ENCODE measurements around the gene LGR6.

The LGR6 gene

DNA sequence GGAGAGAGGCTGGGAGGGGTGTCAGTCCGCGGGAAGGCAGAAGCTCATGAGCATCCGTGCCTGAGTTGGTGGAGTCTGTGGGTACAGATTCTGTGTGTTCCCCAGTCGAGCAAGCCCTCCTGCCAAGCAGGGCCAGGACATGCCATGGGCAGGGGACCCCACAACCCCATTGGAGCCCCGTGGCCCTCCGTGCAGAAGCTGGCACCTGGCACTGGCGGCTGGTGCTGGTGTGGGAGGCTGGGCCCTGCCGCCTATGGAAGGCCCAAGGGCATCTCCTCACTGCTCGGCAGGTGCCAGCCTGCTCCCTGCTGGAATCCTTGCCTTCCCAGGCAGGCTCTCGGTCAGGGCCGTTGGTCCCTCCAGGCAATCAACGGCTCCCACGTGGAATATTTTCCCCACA is 74.4 kb downstream of the LGR6 start:
- DNase-seq: peak; percentile 40

DNA sequence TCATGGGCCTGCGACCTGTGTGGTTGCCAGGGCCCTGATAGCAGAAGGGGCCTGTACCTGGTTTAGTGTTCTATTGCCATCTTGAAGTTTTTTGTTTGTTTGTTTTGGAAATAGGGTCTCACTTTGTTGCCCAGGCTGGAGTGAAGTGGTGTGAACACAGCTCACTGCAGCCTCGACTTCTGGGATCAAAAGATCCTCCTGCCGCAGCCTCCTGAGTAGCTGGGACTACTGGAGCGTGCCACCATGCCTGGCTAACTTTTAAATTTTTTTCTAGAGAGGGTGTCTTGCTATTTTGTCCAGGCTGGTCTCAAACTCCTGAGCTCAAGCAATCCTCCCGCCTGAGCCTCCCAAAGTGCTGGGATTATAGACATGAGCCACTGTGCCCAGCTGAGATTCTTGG is 75.2 kb downstream of the LGR6 start:
- DNase-seq: peak; percentile 30

DNA sequence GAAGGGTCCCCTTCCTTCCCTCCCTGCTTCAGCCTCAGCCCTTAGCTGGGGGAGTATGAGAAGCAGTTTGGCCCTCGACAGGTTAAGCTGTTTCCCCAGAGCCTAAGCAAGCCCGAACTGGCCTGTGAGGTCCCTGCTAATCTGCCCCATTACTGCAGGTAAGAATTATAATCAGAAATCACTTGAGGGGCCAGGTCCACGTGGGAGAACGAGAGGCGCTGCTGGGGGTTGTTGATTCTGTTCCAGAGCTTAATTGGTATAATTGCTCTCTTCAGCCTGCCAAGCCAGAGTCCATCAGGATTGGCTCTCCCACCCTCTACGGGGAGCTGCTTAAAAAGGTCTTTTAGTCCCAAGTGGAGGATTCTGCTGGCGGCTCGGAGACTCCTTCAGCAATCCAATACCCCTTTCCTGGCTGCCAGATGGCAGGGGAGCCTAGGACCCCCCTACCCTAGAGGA is 77.3 kb downstream of the LGR6 start:
- DNase-seq: peak; percentile 33

DNA sequence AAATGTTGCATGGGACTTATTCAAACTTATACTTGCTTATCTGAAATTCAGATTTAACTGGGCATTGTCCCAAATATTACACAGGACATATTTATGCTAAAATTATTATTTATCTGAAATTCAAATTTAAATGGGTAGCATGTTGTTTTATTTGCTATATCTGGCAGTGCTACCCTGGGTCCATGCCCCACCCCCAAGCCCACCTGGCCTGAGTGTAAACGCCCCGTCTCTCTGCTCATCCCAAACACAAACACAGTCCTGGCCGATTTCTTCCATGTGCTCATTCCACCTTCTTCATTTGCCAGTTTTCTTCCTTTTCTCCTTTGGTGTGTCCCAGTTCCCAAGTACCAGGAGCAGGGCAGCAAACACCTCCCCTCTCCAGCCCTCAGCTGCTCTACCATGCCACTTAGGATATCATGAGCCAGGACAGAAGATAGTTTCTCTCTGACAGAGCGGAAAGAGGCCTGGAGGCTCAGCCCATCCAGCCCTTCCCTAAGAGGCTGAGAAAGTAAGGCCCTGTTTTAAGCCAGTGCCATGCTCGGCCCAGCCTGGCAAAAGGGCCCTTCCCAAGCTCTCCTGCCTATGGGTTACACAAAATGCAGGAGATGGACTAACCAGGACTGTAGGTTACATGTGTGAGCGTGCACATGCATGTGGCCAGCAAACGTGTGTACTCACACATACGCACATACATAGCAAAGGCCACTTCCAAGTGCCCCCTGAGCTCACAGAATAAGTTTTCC is 78.7 kb downstream of the LGR6 start:
- DNase-seq: peak; percentile 42

DNA sequence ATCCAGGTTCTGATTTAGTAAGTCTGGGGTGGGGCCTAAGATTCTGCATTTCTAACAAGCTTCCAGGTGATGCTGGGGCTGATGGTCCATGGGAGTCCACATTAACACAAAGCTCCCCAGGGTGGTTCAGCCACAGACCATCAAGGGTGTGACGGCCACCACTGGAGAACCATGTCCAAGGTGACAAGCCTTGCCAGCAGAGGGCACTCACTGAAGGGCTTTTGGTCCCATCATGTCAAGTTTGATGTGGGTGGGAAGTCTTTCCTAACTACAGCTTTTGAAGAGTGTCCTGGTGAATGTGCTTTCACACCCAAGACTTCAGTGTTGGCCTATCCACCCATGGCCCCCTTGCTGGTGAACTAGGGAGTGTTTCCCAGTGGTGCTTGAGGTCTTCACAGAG is 81.0 kb downstream of the LGR6 start:
- peak; percentile 62 for DNase-seq

DNA sequence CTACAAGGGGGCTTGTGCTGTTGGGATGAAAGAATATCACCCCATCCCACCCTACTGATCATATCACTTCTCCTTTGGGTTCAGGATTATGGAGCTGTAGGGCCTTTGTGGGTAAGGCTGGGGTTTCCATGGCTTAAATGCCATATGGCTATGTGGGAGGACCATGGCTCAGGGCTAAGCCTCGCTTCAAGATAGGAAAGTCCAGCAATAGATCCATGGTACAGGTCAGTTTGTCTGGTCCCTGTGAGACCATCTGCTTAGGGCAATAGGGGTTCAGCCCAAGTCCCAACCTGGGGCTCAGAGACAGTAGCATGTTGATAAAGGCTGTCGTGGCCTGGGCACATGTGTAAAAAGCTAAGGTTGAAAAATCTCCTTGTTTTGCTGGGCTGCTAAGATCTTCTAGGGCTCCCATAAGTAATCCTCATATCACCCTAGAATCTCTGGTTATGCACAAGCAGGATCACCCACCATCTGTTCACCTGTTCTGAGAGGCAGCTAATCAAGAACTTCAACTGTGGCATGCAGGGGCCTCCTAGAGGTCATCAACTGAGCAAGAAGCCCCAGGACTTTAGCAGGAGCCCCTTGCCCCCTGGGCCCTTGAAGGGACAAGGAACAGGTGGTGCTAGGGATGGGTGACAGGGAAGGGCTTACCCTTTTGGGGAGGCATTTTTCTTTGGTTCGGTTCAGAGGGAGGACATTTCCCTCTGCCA is 81.6 kb downstream of the LGR6 start:
- DNase-seq: peak; percentile 16

DNA sequence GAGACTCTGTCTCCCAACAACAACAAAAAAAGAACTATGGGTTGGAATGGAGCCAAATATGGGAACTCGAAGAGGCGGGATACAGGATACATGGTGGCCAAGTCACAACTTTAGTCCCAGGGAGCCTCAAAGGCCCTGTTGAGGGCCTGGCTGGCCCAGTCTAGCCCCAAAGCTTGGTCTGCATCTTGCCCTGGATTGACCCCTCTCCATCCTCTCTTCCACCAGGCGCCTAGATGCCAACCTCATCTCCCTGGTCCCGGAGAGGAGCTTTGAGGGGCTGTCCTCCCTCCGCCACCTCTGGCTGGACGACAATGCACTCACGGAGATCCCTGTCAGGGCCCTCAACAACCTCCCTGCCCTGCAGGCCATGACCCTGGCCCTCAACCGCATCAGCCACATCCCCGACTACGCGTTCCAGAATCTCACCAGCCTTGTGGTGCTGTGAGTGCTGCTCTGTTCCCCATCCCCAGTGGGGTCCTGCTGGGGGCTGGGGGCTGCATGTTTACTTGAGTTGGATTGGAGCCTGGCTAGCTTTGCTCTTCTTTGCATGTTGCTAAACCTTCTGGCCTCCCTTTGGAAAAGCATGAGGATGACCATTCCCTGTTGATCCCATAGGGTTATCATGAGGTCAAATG is 82.6 kb downstream of the LGR6 start:
- DNase-seq: peak; percentile 42

DNA sequence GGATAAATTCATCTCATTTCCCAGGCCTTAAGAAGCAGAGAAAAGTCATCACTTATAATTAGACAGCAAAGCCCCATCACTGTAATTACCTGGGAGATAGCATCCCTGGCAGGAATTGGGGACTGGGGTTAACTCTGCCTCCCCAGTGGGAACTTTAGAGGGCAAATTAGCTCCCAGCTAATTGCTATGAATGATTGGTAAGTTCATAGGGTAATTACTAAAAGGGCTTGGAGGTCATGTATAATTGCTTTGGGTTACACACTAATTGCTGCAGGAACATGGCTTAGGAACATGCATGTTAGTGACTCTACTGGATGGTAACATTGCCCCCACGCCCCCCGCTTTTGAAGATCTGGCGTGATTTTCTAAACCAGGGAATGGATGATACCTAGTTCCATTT is 83.3 kb downstream of the LGR6 start:
- DNase-seq: peak; percentile 14

DNA sequence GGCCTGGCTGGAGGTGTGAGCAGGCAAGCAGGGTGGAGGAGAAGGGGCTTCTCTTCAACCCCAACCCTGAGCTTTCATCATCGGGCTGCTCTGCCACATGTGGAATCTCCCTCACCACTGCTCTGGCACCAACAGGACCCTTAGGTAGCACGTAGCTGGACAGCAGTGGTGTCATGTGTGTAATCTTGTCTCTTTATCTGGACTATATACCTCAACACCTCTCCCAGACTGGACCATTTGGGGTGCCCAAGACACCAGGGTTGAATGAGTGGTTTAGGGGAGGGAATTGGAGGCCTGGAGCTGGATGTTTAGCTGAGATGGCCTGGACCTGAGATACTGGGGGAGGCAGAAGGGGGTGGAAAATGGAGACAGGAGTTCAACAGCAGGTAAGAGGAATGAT is 85.2 kb downstream of the LGR6 start:
- peak; percentile 32 for DNase-seq

DNA sequence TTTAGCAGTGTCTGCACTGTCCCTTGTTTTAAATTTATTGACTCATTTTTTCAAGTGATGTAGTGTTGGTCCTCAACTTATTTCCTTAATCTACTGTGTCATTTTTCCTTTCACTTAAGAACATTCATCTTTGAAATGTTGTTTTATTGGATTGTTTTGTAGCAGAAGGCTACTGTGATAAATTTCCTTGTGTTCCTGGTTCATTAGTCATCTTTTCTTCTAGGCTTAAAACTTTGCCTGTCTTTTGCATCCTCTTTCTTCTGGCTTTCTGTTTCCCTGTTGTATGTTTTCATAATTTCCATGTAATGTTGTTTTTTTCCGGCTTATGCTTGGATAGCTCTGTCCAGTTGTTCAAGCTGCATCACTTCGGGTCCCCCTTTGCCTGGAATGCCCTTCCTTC is 86.2 kb downstream of the LGR6 start:
- no peak for DNase-seq

DNA sequence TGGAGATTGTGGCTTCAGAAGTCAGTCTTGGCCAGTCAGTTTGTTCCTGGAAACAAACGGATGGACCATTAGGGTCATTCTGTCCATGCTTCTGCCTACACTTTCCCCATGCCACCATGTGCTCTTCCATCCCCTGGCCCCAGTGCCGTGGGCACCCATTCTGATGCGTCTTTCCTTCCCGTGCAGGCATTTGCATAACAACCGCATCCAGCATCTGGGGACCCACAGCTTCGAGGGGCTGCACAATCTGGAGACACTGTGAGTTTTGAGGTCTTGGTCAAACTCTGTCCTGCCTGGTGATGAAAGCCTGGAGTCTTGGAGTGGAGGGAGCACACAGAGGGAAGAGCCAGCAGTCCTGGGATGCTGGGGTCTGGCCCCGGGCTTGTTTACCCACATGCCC is 87.0 kb downstream of the LGR6 start:
- no peak for DNase-seq

DNA sequence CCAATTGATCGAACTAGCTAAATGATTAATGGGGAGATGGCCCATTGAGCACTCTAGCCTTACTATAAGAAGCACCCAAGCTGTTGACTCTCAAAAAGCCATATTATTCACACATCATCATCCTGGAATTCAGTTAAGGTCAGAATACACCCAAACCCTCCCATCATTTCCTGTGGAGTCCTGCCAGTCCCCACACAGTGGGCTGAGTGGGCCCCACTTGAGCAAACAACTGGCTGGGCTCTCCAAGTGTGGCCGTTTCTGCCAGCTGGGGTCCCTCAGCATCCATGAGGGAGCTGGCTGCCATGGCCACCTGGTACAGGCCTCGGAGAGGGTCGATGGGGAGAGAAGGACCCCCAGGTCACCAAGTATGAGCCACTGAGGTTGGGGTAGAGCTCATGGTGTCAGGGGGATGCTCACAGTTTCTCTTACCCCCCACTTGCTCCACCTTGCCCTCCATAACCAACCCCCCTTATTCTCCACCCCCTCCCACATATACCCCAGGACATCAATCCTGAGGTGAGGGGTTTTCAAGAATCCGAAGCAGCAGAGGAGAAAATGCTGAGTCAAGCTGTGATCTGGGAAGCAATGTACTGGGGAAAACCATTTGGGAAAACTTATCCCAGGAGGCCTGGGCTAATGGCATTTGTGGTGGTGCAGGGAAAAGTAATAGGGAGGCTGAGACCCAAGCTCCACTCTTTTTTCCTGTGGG is 87.9 kb downstream of the LGR6 start:
- no peak for DNase-seq

DNA sequence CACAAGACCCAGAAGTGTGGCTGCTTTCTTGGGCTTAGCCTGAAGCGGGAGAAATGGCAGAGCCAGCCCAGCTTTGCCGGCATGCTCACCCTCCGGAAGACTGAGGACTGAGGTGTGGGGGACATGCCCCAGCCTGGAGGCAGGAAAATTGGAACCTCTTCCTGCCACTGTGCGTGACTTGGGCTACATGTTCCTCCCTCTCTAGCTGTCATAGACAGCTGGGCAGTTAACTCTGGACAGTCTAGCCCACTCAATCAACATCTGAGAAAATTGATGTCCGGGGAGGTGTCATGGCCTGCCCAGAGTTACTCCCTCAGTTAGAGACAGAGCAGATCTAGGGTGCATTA is 88.4 kb downstream of the LGR6 start:
- DNase-seq: no peak

DNA sequence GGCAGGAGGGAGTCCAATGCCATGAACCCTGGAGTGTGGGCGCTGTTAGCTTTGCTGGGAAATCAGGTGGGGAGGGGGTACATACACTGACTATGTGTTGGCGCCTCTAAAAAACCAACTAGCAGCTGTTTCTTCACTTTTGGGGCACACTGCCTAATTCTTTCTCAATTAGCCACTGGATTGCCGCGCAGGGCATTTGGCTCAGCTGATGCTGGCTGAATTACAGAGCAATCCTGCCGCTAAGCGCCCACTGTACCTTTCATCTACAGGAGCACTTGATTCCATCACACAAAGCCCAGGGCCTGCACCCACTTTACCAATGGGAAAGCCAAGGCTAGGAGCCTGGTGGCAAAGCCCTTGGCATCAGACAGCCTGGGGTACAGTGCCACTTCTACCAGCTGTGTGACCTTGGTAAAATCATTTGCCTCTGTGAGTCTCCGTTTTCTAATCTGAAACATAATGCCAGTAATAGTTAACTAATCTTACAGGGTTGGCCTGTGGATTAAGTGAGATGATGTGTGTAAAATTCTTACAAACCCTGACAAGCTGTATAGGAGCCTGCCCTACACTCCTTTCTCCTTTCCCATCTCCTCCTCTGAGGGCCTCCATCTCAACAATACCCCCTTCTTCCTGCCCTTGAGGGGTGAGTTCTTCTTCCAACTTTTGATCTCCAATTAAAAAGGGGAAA is 89.1 kb downstream of the LGR6 start:
- no peak for DNase-seq

DNA sequence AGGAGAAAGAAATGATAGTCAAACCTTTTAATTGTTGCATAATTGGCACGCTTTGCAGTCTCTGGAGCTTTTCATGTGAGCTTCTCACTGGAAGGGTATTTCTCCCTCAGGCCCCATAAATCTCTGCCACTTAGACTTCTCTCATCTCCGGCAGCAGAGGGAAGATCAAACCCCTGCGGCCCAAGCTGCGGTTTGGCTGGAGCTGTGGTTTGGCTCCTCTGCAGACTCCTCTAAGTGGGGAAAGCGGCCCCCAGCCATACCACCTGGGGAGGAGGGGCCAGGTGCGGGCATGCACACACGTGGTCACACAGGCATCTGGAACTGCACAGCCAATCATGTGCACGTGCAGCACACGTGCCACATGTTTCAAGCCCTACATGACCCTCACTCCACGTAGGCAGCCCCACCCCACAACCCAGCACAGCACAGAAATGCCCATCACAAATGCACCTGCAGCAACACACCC is 89.8 kb downstream of the LGR6 start:
- DNase-seq: peak; percentile 89

DNA sequence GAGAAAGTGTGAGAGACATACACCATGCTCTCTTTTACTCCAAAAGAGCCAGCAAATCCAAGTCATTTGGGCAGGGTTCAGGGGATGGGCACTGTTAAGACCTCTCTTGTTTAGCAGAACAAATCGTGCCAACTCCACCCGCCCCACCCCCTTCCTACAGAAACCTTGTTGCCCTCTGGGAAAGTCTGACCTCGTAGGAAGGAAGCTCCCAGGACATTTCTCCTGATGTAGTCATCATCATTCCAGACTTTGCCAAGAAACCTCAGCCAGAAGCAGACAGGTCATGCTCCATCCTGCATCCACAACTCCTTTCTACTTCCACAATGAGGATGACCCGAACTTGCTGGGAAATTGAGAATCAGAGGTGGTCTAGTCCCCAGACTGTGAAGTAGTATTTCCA is 90.4 kb downstream of the LGR6 start:
- DNase-seq: peak; percentile 77

DNA sequence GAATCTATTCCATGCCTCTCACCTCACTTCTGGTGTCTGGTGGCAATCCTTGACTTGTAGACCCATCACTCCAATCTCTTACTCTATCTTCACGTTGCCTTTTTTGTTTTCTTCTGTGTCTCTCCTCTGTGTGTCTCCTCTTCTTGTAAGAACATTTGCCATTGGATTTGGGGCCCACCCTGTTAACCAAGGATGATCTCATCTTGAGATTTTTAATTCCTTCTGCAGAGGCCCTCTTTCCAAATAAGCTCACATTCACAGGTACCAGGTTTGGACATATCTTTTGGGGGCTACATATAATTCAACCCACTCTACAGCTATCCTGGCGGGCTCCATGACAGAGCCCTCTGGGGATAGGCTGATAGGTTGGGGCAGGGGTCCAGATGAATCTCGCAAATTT is 92.3 kb downstream of the LGR6 start:
- no peak for DNase-seq

DNA sequence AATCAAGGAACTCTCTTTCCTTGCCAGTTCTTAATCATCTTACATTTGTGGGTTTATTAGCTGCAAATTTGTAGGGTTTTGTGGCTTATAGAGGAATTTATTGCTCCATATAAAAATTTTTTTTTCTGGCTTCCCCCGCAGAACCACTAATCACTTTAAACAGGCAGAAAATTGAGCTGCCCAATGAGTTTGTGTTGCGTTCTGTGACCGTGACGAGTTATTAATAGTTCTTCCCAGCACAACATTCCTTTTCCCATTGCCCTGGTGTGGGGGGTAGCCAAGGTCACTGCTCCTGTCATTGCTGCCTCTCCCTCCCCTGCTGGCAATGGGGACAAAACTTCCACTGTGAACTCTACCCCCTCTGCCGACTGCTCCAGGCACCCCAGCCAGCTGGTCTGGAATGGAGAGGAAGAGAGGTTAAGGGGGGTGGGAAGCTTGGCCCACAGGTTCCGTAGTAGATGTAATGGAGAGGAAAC is 93.1 kb downstream of the LGR6 start:
- DNase-seq: no peak

DNA sequence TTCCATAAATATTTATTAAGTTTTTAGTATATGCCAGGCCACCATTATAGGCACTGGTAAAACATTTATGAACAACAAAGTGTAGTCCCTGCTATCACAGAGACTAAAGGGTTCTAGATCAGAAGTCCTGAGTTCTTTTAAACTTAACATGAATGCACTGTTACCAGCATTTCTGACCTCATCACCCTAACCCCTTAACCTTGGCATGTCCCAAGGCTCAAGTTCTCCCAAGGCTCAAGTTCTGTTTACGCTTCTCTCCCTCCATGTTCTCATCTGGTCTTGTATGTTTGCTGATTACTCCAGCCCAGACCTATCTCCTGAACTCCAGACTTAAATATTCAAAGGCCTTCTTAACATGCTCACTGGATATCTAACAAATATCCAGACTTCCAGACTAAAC is 93.6 kb downstream of the LGR6 start:
- no peak for DNase-seq

DNA sequence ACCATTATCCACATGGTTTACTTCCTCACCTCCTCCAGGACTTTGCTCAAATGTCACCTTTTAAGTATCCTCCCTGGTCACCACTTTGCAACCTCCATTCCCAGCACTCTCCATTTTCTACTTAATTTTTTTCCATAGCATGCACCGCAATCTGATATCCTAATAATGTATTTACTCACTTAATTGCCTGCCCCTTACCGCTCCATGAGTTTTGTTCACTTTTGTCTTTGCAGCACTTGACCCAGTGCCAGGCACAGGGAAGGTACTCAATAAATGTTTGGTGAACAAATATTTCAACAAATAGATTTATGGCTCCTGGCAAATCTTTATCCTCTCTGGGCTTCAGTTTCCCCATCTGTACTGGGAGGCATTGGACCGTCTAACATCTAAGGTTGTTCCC is 94.6 kb downstream of the LGR6 start:
- DNase-seq: no peak

DNA sequence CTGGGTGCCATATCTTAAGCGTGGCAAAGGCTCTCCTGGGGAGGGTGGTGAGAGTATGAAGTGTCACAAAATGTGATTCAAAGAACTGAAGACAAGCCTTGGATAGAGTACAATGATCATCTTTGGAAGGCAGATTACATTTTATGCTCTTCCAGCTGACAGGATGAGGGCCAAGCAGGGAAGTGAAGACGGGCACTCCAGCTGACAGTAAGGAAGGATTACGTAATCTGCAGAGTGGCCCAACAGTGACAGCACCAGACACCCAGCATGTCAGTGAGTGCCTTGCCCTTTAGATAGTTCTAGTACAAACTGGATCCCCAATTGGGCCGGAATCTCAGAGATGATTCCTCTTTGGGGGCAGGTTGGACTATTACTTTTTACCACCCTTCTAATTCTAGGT is 95.4 kb downstream of the LGR6 start:
- DNase-seq: no peak

DNA sequence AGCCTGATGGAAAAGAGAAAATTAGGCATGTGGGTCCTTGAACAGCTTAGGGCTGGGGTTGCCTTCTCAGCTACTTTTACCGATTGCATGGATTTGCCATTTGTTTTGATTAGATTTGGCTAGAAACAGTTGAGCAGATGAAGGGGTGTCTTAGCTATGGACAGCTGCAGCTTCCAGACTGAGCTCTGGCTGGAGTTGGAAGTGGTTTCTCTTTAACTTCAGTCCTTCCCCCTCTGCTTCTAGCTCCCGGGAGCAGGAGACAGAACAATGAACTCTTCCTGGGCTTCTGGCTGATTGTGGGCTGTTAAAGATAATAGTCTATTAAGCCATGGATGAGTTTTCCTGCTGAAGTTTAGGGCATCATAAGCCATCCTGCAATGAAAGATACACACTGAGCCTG is 97.4 kb downstream of the LGR6 start:
- DNase-seq: no peak
